HEK293 (cell line): ENCODE results near the gene TMEM151B.
A peak's percentile ranks its signal among the peaks of the same experiment; 100 is the strongest.

ENCODE experiments used
- GLIS2 ChIP-seq: fragments of 450-650 bp; formaldehyde crosslinking; IDR thresholded peaks from 2 replicates; pipeline ENCODE4 v1.5.1; 2016; ENCODE audit warnings: missing biosample characterization, missing genetic modification characterization
- MZF1 ChIP-seq: fragments of 450-650 bp; formaldehyde crosslinking; IDR thresholded peaks from 2 replicates; pipeline ENCODE4 v1.5.1; 2017; ENCODE audit warnings: missing biosample characterization, missing genetic modification characterization, borderline replicate concordance
- SP2 ChIP-seq: fragments of 450-650 bp; formaldehyde crosslinking; IDR thresholded peaks from 2 replicates; pipeline ENCODE4 v1.5.1; 2016; ENCODE audit warnings: missing biosample characterization, missing genetic modification characterization
- TCF7L2 ChIP-seq: IDR thresholded peaks from 2 replicates; pipeline ENCODE4 v1.6.1; 2011; ENCODE audit warnings: low read depth, mild to moderate bottlenecking, inconsistent platforms, low read length, moderate library complexity, borderline replicate concordance
- ZBTB6 ChIP-seq: fragments of 450-650 bp; formaldehyde crosslinking; IDR thresholded peaks from 2 replicates; pipeline ENCODE4 v1.5.1; 2017; ENCODE audit warnings: missing biosample characterization, missing genetic modification characterization
- ZBTB7A ChIP-seq: fragments of 450-650 bp; formaldehyde crosslinking; IDR thresholded peaks from 2 replicates; pipeline ENCODE4 v1.5.1; 2016; ENCODE audit warnings: low read depth, missing biosample characterization, missing genetic modification characterization
- ZFP69B ChIP-seq: fragments of 450-650 bp; formaldehyde crosslinking; IDR thresholded peaks from 2 replicates; pipeline ENCODE4 v1.5.1; 2016; ENCODE audit warnings: missing biosample characterization, missing genetic modification characterization
- ZNF184 ChIP-seq: fragments of 450-650 bp; IDR thresholded peaks from 2 replicates; pipeline ENCODE4 v1.5.1; 2018; ENCODE audit warnings: missing biosample characterization, mild to moderate bottlenecking, missing genetic modification characterization
- ZNF398 ChIP-seq: fragments of 450-650 bp; formaldehyde crosslinking; IDR thresholded peaks from 2 replicates; pipeline ENCODE4 v1.5.1; 2017; ENCODE audit warnings: missing biosample characterization, missing genetic modification characterization
- ZNF501 ChIP-seq: fragments of 450-650 bp; formaldehyde crosslinking; IDR thresholded peaks from 2 replicates; pipeline ENCODE4 v1.5.1; 2016; ENCODE audit warnings: missing biosample characterization, missing genetic modification characterization
- ZNF518A ChIP-seq: fragments of 450-650 bp; formaldehyde crosslinking; conservative IDR thresholded peaks from 2 replicates; pipeline ENCODE4 v1.5.1; 2016; ENCODE audit warnings: low read depth, missing biosample characterization, missing genetic modification characterization
- ZNF626 ChIP-seq: fragments of 450-650 bp; sonication (Bioruptor Pico); formaldehyde crosslinking; IDR thresholded peaks from 2 replicates; pipeline ENCODE4 v1.5.1; 2018; ENCODE audit warnings: missing biosample characterization, missing genetic modification characterization, inconsistent platforms
- ZNF76 ChIP-seq: fragments of 450-650 bp; formaldehyde crosslinking; IDR thresholded peaks from 2 replicates; pipeline ENCODE4; 2016; ENCODE audit warnings: low read depth, missing biosample characterization, missing genetic modification characterization, borderline replicate concordance
- ZSCAN30 ChIP-seq: fragments of 450-650 bp; IDR thresholded peaks from 2 replicates; pipeline ENCODE4 v1.5.1; 2018; ENCODE audit warnings: missing biosample characterization, mild to moderate bottlenecking, missing genetic modification characterization, moderate library complexity
- TF ChIP-seq, protein P1 (sequence below): fragments of 450-650 bp; formaldehyde crosslinking; IDR thresholded peaks from 2 replicates; pipeline ENCODE4 v1.5.1; 2016; ENCODE audit warnings: missing biosample characterization, missing genetic modification characterization
- TF ChIP-seq, protein P2 (sequence below): fragments of 450-650 bp; formaldehyde crosslinking; IDR thresholded peaks from 2 replicates; pipeline ENCODE4 v1.5.1; 2017; ENCODE audit warnings: missing biosample characterization, missing genetic modification characterization
- TF ChIP-seq, protein P3 (sequence below): fragments of 450-650 bp; formaldehyde crosslinking; IDR thresholded peaks from 2 replicates; pipeline ENCODE4 v1.5.1; 2016; ENCODE audit warnings: missing biosample characterization, missing genetic modification characterization
- TF ChIP-seq, protein P4 (sequence below): fragments of 450-650 bp; formaldehyde crosslinking; IDR thresholded peaks from 2 replicates; pipeline ENCODE4 v1.5.1; 2016; ENCODE audit warnings: missing biosample characterization, missing genetic modification characterization, low read depth

Gene TMEM151B

GRCh38 chr6:44237813-44238433, 32.3 kb upstream of the TMEM151B start (continued):
- TF ChIP-seq ZNF518A: peak; percentile 33; the same call in 1 of the 2 replicates
- TF ChIP-seq SP2 (tag by site-specific recombination): peak; percentile 47
- peak; percentile 86; the same call in 1 of the 2 replicates for TF ChIP-seq GLIS2 (tag by site-specific recombination)
- peak; percentile 35; the same call in 1 of the 2 replicates for TF ChIP-seq ZFP69B (tag by site-specific recombination)
- peak; percentile 94 for TF ChIP-seq ZNF398
- TF ChIP-seq, protein P1, sequence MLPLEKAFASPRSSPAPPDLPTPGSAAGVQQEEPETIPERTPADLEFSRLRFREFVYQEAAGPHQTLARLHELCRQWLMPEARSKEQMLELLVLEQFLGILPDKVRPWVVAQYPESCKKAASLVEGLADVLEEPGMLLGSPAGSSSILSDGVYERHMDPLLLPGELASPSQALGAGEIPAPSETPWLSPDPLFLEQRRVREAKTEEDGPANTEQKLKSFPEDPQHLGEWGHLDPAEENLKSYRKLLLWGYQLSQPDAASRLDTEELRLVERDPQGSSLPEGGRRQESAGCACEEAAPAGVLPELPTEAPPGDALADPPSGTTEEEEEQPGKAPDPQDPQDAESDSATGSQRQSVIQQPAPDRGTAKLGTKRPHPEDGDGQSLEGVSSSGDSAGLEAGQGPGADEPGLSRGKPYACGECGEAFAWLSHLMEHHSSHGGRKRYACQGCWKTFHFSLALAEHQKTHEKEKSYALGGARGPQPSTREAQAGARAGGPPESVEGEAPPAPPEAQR (tag by site-specific recombination): 0 out of 2 replicates have a peak, but pooled peaks have one; percentile 25
- TF ChIP-seq, protein P2, sequence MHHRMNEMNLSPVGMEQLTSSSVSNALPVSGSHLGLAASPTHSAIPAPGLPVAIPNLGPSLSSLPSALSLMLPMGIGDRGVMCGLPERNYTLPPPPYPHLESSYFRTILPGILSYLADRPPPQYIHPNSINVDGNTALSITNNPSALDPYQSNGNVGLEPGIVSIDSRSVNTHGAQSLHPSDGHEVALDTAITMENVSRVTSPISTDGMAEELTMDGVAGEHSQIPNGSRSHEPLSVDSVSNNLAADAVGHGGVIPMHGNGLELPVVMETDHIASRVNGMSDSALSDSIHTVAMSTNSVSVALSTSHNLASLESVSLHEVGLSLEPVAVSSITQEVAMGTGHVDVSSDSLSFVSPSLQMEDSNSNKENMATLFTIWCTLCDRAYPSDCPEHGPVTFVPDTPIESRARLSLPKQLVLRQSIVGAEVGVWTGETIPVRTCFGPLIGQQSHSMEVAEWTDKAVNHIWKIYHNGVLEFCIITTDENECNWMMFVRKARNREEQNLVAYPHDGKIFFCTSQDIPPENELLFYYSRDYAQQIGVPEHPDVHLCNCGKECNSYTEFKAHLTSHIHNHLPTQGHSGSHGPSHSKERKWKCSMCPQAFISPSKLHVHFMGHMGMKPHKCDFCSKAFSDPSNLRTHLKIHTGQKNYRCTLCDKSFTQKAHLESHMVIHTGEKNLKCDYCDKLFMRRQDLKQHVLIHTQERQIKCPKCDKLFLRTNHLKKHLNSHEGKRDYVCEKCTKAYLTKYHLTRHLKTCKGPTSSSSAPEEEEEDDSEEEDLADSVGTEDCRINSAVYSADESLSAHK: 0 out of 2 replicates have a peak, but pooled peaks have one; percentile 10
- peak; percentile 64; the same call in 1 of the 2 replicates for TF ChIP-seq ZNF76 (tag by site-specific recombination)
- TF ChIP-seq ZNF184: 0 out of 2 replicates have a peak, but pooled peaks have one; percentile 14
- TF ChIP-seq, protein P3, sequence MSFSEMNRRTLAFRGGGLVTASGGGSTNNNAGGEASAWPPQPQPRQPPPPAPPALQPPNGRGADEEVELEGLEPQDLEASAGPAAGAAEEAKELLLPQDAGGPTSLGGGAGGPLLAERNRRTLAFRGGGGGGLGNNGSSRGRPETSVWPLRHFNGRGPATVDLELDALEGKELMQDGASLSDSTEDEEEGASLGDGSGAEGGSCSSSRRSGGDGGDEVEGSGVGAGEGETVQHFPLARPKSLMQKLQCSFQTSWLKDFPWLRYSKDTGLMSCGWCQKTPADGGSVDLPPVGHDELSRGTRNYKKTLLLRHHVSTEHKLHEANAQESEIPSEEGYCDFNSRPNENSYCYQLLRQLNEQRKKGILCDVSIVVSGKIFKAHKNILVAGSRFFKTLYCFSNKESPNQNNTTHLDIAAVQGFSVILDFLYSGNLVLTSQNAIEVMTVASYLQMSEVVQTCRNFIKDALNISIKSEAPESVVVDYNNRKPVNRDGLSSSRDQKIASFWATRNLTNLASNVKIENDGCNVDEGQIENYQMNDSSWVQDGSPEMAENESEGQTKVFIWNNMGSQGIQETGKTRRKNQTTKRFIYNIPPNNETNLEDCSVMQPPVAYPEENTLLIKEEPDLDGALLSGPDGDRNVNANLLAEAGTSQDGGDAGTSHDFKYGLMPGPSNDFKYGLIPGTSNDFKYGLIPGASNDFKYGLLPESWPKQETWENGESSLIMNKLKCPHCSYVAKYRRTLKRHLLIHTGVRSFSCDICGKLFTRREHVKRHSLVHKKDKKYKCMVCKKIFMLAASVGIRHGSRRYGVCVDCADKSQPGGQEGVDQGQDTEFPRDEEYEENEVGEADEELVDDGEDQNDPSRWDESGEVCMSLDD (tag by site-specific recombination): peak; percentile 87
- peak; percentile 73 for TF ChIP-seq ZSCAN30 (tag by site-specific recombination)
- peak; percentile 23; the same call in 1 of the 2 replicates for TF ChIP-seq ZBTB6 (tag by site-specific recombination)
- peak; percentile 87 for TF ChIP-seq ZBTB7A (tag by site-specific recombination)
- TF ChIP-seq MZF1: 0 out of 2 replicates have a peak, but pooled peaks have one; percentile 51
- TF ChIP-seq TCF7L2: no peak
- no peak for TF ChIP-seq ZNF626 (tag by site-specific recombination)
- peak; percentile 91 for TF ChIP-seq ZNF501 (tag by site-specific recombination)
- TF ChIP-seq, protein P4, sequence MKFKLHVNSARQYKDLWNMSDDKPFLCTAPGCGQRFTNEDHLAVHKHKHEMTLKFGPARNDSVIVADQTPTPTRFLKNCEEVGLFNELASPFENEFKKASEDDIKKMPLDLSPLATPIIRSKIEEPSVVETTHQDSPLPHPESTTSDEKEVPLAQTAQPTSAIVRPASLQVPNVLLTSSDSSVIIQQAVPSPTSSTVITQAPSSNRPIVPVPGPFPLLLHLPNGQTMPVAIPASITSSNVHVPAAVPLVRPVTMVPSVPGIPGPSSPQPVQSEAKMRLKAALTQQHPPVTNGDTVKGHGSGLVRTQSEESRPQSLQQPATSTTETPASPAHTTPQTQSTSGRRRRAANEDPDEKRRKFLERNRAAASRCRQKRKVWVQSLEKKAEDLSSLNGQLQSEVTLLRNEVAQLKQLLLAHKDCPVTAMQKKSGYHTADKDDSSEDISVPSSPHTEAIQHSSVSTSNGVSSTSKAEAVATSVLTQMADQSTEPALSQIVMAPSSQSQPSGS (tag by site-specific recombination): peak; percentile 95
